GM10266 (cell line): ENCODE measurements around the gene NRIP2.

Experiments
- DNase-seq: peaks from one replicate; pipeline ENCODE4 v3.0.0; 2012; ENCODE audit errors: extremely low spot score
- CTCF ChIP-seq: IDR thresholded peaks from 2 replicates; pipeline ENCODE4 v1.5.1; 2012; ENCODE audit warnings: mild to moderate bottlenecking, low read depth; ENCODE audit not compliant: control insufficient read depth, insufficient read depth; ENCODE audit errors: missing control alignments

NRIP2 gene

GRCh38 chr12:2795291-2796186, 39.3 kb downstream of the NRIP2 start:
- no peak for TF ChIP-seq CTCF
- peak; percentile 95 for DNase-seq

DNA sequence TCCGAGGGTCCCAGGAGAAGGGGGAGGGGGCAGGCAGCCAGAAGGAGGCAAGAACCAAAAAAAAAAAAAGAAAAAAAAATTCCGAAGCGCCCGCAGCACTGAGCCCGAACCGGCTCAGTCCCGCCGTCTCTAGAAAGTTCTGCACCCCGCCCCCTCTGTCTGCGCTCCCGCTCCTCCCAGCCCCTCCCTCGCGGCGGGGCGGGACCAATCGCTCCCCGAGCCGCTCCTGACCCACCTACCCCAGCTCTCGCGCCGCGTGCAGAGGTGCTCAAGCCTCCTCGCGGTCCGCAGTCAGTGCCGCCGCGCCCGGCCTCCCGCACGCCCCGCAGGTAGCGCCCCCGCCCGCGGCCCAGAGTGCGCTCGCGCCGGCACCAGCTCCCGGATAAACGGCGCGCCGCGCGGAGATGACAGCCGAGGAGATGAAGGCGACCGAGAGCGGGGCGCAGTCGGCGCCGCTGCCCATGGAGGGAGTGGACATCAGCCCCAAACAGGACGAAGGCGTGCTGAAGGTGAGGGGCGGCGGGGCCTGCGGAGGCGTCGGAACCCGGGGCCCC, 40.0 kb downstream of the NRIP2 start, which contains the start of gene FKBP4:
TSS of gene FKBP4 (plus strand) at position 235 of the 554 bp plus-strand sequence. CDS start at position 405, 170 bp downstream.
- DNase-seq: peak; percentile 98
- TF ChIP-seq CTCF: no peak

DNA sequence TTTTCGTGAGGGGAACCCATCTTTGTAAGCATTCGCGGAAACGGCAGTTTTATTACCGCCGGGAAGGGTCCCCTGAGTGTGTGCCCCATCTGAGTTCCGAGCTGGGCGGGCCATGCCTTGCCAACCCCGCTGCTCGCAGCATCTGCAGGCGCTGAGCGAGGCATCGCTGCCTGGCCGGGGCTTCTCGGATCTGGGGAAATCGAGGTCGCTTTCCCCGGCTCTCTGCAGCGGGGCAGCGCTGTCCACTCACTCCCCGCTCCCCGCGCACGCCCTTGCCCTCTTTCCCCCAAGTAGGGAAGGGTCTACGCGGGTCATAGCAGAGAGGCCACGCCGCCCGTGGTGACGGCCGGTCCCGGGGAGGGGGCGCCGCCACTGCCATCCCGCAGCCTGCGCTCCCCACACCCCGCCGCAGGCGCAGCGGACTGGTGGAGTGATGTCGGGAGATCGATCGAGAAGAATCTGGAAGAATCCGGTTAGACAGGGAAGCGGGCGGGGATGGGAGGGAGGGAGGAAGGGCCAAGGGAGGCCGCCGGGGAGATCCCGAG, 40.6 kb downstream of the NRIP2 start:
- DNase-seq: peak; percentile 33
- TF ChIP-seq CTCF: no peak

DNA sequence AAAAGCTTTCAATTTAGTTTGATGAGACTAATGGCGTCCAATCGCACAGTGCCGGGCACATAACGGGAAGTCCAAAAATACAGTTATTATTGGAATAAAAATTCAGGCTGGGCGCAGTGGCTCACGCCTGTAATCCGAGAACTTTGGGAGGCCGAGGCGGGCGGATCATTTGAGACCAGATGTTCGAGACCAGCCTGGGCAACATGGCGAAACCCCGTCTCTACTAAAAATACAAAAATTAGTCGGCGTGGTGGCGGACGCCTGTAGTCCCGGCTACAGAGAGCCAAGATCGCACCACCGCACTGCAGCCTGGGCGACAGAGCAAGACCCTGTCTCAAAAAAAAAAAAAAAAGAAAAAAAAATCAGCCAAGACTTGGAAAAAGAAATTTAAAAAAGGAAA, 41.3 kb downstream of the NRIP2 start:
- no peak for TF ChIP-seq CTCF
- no peak for DNase-seq

DNA sequence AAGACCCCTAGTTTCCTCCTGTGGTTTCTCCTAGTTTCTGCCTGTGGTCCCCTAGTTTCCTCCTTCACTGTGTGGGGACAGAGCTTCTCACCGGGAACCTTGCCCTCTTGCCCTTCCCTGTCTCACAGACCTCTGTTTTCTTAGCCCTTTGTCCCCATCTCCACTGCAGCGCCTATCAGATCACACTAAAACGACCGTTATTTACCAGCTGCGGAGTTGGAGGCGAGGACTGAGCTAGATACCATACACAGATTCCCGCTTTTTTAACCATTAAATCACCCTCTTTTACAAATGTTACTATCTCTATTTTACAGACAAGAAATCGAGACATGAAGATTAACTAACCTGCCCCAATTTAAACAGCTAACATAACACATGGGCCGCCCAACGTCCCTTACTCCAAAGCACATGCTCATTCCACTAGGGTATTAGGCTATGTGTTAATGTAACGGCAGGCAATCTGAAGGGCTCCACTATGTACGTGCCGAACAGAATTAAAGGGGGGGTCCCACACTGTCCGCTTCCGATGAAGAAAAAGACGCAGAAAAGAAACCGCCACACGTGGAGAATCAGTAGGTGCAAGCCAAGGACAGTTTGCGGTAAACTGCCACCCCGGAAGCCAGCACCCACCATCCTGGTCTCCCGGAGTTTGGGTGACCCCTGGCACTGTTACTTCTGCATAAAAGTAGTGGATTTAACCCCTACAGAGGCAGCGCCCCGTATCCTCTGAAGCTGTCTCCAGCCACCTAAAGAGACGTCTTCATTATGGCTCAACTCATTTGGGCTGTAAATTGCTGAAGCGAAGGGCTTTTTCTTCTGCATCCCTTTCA, 41.9 kb downstream of the NRIP2 start:
- TF ChIP-seq CTCF: no peak
- no peak for DNase-seq

- no peak for DNase-seq
- no peak for TF ChIP-seq CTCF
These were observed 43.7 kb downstream of the NRIP2 start for GRCh38 chr12:2791089-2791488.
